Kidney tubule cell (primary cell): ENCODE measurements around the gene SMOC2.
A peak's percentile ranks its signal among the peaks of the same experiment; 100 is the strongest.

Experiments used
- DNase-seq: peaks from one replicate; pipeline ENCODE4 v3.0.0-alpha.2; 2018; ENCODE audit warnings: low spot score

SMOC2 gene

GRCh38 chr6:168662301-168662936 lies 221.4 kb downstream of the SMOC2 start:
- no peak for DNase-seq

GRCh38 chr6:168663041-168663440 lies 222.1 kb downstream of the SMOC2 start:
- DNase-seq: no peak

GRCh38 chr6:168664956-168665355 lies 224.0 kb downstream of the SMOC2 start:
- DNase-seq: no peak

GRCh38 chr6:168666170-168666569 lies 225.2 kb downstream of the SMOC2 start:
- peak; percentile 67 for DNase-seq

GRCh38 chr6:168666699-168667427 lies 225.9 kb downstream of the SMOC2 start:
- peak; percentile 69 for DNase-seq

GRCh38 chr6:168667428-168667805 lies 226.4 kb downstream of the SMOC2 start:
- no peak for DNase-seq

GRCh38 chr6:168670401-168670985 lies 229.5 kb downstream of the SMOC2 start:
- no peak for DNase-seq

- no peak for DNase-seq
Observed at GRCh38 chr6:168671028-168671862, 230.3 kb downstream of the SMOC2 start.

GRCh38 chr6:168671863-168672546 lies 231.0 kb downstream of the SMOC2 start:
- DNase-seq: no peak

GRCh38 chr6:168674595-168674994 lies 233.6 kb downstream of the SMOC2 start:
- no peak for DNase-seq

- no peak for DNase-seq
Observed at GRCh38 chr6:168675375-168675774, 234.4 kb downstream of the SMOC2 start.

GRCh38 chr6:168675933-168676551 lies 235.1 kb downstream of the SMOC2 start:
- DNase-seq: no peak

- DNase-seq: peak; percentile 79
Observed at GRCh38 chr6:168676552-168677322, 235.8 kb downstream of the SMOC2 start.

GRCh38 chr6:168677323-168677781 lies 236.4 kb downstream of the SMOC2 start:
- DNase-seq: peak; percentile 92

- DNase-seq: no peak
Observed at GRCh38 chr6:168678077-168678476, 237.1 kb downstream of the SMOC2 start.

- DNase-seq: no peak
Observed at GRCh38 chr6:168678588-168678987, 237.6 kb downstream of the SMOC2 start.

GRCh38 chr6:168681748-168682147 lies 240.8 kb downstream of the SMOC2 start:
- DNase-seq: no peak

GRCh38 chr6:168683621-168684020 lies 242.6 kb downstream of the SMOC2 start:
- no peak for DNase-seq

GRCh38 chr6:168684471-168684870 lies 243.5 kb downstream of the SMOC2 start:
- DNase-seq: no peak

GRCh38 chr6:168684906-168685305 lies 243.9 kb downstream of the SMOC2 start:
- no peak for DNase-seq
